Measurements from ENCODE around the gene RUNX2.
A peak's percentile ranks its signal among the peaks of the same experiment; 100 is the strongest.

Gene RUNX2

DNA sequence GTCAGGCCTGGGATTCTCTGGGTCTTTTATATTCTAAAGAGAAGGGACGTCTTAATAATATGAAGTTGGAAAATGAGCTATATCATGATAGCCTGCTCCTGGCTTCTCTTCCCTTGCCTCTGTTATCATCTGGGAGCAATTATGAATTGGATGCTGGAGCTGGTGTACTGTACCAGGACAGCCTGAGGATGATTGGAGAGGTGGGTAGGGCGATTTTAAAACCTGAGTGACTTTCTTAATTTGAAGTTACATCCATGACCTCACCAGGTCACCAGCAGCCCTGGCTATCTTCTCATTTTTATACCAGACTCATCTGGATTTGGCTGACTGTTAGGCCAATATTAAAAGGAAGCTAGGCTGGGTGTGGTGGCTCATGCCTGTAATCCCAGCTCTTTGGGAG lies 369.9 kb downstream of the RUNX2 start:
- peak; percentile 85 for DNase-seq (ENCODE audit: low read depth)
- TF ChIP-seq, protein P1, sequence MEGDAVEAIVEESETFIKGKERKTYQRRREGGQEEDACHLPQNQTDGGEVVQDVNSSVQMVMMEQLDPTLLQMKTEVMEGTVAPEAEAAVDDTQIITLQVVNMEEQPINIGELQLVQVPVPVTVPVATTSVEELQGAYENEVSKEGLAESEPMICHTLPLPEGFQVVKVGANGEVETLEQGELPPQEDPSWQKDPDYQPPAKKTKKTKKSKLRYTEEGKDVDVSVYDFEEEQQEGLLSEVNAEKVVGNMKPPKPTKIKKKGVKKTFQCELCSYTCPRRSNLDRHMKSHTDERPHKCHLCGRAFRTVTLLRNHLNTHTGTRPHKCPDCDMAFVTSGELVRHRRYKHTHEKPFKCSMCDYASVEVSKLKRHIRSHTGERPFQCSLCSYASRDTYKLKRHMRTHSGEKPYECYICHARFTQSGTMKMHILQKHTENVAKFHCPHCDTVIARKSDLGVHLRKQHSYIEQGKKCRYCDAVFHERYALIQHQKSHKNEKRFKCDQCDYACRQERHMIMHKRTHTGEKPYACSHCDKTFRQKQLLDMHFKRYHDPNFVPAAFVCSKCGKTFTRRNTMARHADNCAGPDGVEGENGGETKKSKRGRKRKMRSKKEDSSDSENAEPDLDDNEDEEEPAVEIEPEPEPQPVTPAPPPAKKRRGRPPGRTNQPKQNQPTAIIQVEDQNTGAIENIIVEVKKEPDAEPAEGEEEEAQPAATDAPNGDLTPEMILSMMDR (conservative IDR thresholded peaks at IDR 0.05; ENCODE audit: control insufficient read depth, insufficient read depth, low read depth, low read length) = no peak
- H3K4me3 ChIP-seq (ENCODE audit: control insufficient read depth, low read depth, low read length) = no peak overlapping the region

DNA sequence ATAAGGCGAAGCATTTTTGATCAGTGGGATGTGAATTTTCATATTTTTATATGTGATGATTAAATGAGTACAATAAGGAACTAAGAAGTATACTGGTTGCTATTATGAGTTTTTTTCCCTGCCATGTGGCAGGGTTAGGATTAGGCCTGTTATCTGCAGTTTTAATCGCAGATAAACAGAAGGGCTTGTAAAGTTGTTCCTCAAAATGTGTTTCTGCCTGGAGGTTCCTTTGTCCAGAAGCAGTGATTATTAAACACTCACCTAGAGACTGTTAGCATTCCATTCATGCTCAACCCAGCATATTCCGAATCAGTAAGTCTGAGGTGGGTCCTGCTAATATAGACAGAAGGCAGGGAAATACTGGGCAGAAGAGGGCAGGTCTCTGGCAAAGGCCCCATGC lies 371.5 kb downstream of the RUNX2 start:
- TF ChIP-seq, protein P1 (conservative IDR thresholded peaks at IDR 0.05; ENCODE audit: control insufficient read depth, insufficient read depth, low read depth, low read length) = no peak
- no peak for DNase-seq (ENCODE audit: low read depth)
- no peak overlapping the region for H3K4me3 ChIP-seq (ENCODE audit: control insufficient read depth, low read depth, low read length)

DNA sequence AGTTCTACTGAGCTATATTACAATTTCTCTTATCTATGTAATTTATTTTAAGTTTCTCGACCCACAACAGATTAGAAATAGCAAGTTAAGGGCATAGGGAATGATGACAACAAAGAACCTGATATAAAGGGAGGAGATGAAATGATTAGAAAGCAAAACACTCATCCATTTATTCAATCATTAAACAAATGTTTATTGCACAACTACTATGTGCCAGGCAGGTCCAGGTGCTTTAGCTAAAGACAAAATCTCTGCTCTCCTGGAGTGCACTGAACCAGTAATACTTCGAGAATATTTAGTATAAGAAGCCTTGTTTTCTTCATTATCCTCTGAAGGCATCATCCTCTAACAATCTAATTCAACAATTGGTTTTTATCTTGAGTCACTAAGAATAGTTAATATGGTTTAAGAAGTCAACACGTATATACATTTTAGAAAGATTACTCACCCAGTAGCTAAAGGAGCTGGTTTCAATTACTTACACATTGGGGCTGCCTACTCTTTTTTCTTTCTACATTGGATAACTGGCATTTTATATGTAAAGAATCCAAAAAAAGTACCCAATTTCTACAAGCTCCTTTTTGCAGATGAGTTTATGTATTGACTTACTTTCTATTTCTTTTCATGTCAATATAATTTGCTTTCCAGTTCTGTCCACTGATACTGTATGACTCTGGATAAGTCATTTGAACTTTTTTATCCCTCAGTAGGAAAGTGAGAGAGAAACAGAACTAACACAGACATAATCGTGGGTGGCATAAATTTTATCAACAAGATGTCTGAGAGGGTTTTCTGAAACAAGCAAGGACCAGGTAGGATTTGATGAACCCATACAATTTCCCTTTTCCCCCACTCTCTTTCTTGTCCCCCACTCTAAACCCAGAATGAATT lies 375.0 kb downstream of the RUNX2 start:
- peak; percentile 83 for DNase-seq (ENCODE audit: low read depth)
- H3K4me3 ChIP-seq (ENCODE audit: control insufficient read depth, low read depth, low read length) = no peak overlapping the region
- TF ChIP-seq, protein P1 (conservative IDR thresholded peaks at IDR 0.05; ENCODE audit: control insufficient read depth, insufficient read depth, low read depth, low read length) = no peak

DNA sequence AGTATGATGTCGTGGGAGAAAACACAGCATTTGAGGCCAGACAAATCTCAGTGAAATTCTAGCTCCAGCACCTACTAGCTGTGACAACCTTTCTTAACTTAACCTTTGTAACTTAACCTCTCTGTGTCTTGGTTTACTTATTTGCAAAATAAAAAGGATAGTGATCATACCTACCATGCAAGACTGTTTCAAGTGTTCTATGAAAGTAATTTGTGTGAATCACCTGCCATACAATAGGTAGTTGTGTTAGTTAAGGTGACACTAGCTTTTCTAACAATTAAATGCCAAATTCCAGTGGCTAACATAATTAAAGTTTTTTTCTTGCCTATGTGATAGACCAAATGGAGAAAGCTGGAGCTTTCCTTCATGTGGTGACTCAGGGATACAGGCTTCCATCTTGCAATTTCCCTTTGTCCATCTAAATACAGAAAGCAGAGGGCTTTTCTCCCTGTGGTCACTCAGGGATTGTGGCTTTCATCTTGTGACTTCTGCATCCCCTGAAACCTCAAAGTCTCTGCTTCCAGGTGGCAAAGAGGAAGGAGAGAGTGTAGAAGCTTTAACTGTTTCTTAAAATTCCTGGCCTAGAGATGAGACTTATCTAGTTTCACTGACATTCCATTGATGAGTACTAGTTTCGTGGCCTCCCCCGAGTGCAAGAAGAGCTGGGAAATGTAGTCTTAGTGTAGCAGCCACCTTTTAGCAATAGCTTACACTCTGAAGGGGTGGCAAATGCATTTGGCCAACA lies 376.1 kb downstream of the RUNX2 start:
- H3K4me3 ChIP-seq (ENCODE audit: control insufficient read depth, low read depth, low read length) = no peak overlapping the region
- TF ChIP-seq, protein P1 (conservative IDR thresholded peaks at IDR 0.05; ENCODE audit: control insufficient read depth, insufficient read depth, low read depth, low read length) = no peak
- no peak for DNase-seq (ENCODE audit: low read depth)

DNA sequence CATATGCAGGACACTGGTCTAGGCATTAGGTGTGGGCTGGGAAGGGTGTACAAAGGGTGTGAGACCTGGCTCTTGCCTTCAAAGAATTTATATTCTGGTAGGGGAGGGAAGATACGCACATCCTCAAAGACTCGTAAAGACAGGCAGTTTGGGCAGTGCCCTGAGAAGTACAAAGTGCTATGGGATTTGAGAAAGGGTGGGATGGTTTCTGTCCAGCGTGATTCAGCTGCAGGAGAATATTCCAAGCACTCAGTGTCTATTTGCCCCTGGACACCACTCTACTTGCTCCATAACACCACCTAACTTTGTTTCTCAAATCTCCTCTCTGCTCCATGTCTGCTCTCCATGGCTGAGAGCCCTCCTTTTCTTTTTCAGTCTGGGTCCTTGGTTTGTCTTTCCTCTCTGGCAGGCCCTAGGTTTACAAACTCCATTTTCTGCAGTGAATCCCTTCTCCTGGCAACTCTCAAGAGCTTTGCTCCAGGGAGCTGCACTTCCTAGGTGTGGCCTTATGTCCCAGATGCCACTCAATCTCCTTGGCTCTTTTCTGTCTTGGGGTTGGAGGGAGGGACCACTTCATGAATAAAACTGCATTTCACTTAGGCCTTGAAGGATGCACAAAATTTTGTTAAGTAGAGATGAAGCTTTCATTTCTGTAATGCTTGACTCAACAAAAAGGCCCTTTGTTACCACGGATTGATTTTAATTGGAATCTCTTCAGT lies 377.2 kb downstream of the RUNX2 start:
- TF ChIP-seq, protein P1 (conservative IDR thresholded peaks at IDR 0.05; ENCODE audit: control insufficient read depth, insufficient read depth, low read depth, low read length) = no peak
- no peak for DNase-seq (ENCODE audit: low read depth)
- H3K4me3 ChIP-seq (ENCODE audit: control insufficient read depth, low read depth, low read length) = no peak overlapping the region

DNA sequence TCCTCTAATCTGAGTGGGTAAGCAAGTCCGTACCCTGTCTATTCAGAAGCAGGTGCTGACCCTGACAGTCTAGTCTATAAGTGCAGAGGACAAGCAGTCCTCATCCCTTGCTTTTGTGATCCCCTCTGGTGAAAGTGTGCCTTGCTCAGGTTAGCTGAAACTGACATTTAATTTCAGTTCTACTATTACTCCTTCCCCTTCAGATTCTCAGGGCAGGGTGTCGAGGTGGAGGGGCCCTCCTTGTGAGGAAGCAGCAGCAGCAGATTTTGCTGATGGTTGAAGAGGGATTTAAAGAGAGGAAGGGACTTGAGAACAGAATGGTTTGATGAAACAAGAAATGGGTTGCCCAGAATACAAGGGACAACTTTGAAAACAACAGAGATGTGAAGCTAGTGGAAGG lies 378.2 kb downstream of the RUNX2 start:
- no peak for DNase-seq (ENCODE audit: low read depth)
- TF ChIP-seq, protein P1 (conservative IDR thresholded peaks at IDR 0.05; ENCODE audit: control insufficient read depth, insufficient read depth, low read depth, low read length) = no peak
- H3K4me3 ChIP-seq (ENCODE audit: control insufficient read depth, low read depth, low read length) = no peak overlapping the region
